Neuronal stem cell (in vitro differentiated cells): ENCODE measurements around the gene ZNF276.

ENCODE experiments used
- DNase-seq: peaks from one replicate; pipeline ENCODE4 v3.0.0-alpha.2; 2013; ENCODE audit warnings: low spot score
- H2AFZ ChIP-seq: one replicate; pipeline ENCODE4 v1.6.1; 2013; ENCODE audit warnings: mild to moderate bottlenecking, low read length, inconsistent platforms
- H2AK5ac ChIP-seq: 2 replicates; pipeline ENCODE4 v1.6.1; 2013; ENCODE audit warnings: low read depth, mild to moderate bottlenecking, inconsistent platforms, low read length, moderate library complexity, mixed read lengths
- H2BK120ac ChIP-seq: 2 replicates; pipeline ENCODE4 v1.6.1; 2013; ENCODE audit warnings: low read depth, mild to moderate bottlenecking, inconsistent platforms, low read length, moderate library complexity, mixed read lengths
- H2BK12ac ChIP-seq: one replicate; pipeline ENCODE4 v1.6.1; 2013; ENCODE audit warnings: low read length, inconsistent platforms
- H2BK15ac ChIP-seq: 2 replicates; pipeline ENCODE4 v1.6.1; 2013; ENCODE audit warnings: mild to moderate bottlenecking, low read length, inconsistent platforms, mixed read lengths
- H2BK5ac ChIP-seq: one replicate; pipeline ENCODE4 v1.6.1; 2013; ENCODE audit warnings: inconsistent platforms, mild to moderate bottlenecking, low read length, moderate library complexity
- H3K14ac ChIP-seq: one replicate; pipeline ENCODE4 v1.6.1; 2013; ENCODE audit warnings: low read length, inconsistent platforms
- H3K18ac ChIP-seq: 2 replicates; pipeline ENCODE4 v1.6.1; 2013; ENCODE audit warnings: low read length, inconsistent platforms
- H3K23ac ChIP-seq: 2 replicates; pipeline ENCODE4 v1.6.1; 2013; ENCODE audit warnings: low read depth, mild to moderate bottlenecking, mixed read lengths, low read length, inconsistent platforms; ENCODE audit not compliant: poor library complexity
- H3K27ac ChIP-seq: replicated peaks from 3 replicates; pipeline ENCODE4 v1.5.1; 2013; ENCODE audit warnings: low read length, inconsistent platforms
- H3K27me3 ChIP-seq, 3 experiments: 2 replicates each; pipeline ENCODE4 v1.6.1; 2013; ENCODE audit warnings: low read length in 3 of 3, mild to moderate bottlenecking in 2 of 3, inconsistent platforms in 1 of 3, low read depth in 1 of 3, mixed read lengths in 1 of 3, moderate library complexity in 1 of 3; ENCODE audit not compliant: control insufficient read depth in 3 of 3, insufficient read depth in 3 of 3
- H3K36me3 ChIP-seq, 2 donors: replicated peaks in 1 of 2; 2 replicates each; pipeline ENCODE4 v1.6.1; 2013; ENCODE audit warnings: low read length in 2 of 2; ENCODE audit not compliant: control insufficient read depth in 2 of 2, insufficient read depth in 2 of 2
- H3K4ac ChIP-seq: 2 replicates; pipeline ENCODE4 v1.6.1; 2013; ENCODE audit warnings: inconsistent platforms, mild to moderate bottlenecking, low read length, moderate library complexity
- H3K4me1 ChIP-seq, 2 donors: 1 replicate in 1 of 2; 2 replicates in 1 of 2; pipeline ENCODE4 v1.6.1; 2013; ENCODE audit warnings: low read length in 2 of 2, low read depth in 1 of 2; ENCODE audit not compliant: control insufficient read depth in 2 of 2, insufficient read depth in 1 of 2
- H3K4me2 ChIP-seq: one replicate; pipeline ENCODE4 v1.6.1; 2013; ENCODE audit warnings: mild to moderate bottlenecking, low read length, inconsistent platforms; ENCODE audit not compliant: insufficient read depth, poor library complexity, severe bottlenecking
- H3K4me3 ChIP-seq, 2 donors: 2 replicates each; pipeline ENCODE4 v1.5.1; 2013; ENCODE audit warnings: low read length in 2 of 2, mild to moderate bottlenecking in 2 of 2, inconsistent platforms in 1 of 2, moderate library complexity in 1 of 2
- H3K79me1 ChIP-seq: one replicate; pipeline ENCODE4 v1.6.1; 2013; ENCODE audit warnings: low read depth, mild to moderate bottlenecking, inconsistent platforms, low read length, moderate library complexity
- H3K9ac ChIP-seq: one replicate; pipeline ENCODE4 v1.6.1; 2013; ENCODE audit warnings: mild to moderate bottlenecking, low read depth, low read length, inconsistent platforms; ENCODE audit not compliant: poor library complexity
- H3K9me3 ChIP-seq, 2 donors: replicated peaks in 1 of 2; 2 replicates each; pipeline versions ENCODE3 to v1.6.1; 2013; ENCODE audit warnings: low read length in 2 of 2, mild to moderate bottlenecking in 2 of 2, inconsistent platforms in 1 of 2, low read depth in 1 of 2, mixed read lengths in 1 of 2, moderate library complexity in 1 of 2; ENCODE audit not compliant: control insufficient read depth in 2 of 2, insufficient read depth in 1 of 2
- H4K8ac ChIP-seq: one replicate; pipeline ENCODE4 v1.6.1; 2013; ENCODE audit warnings: low read depth, mild to moderate bottlenecking, inconsistent platforms, low read length, moderate library complexity
- H4K91ac ChIP-seq: one replicate; pipeline ENCODE4 v1.6.1; 2013; ENCODE audit warnings: low read length, low read depth, mild to moderate bottlenecking, inconsistent platforms; ENCODE audit not compliant: poor library complexity
- WGBS, 2 donors: extraction: QIAGEN DNeasy Blood & Tissue Kit; methylation state at CpG; one replicate each; pipeline ENCODE4 v1.1.7; 2013; ENCODE audit warnings: missing lambda C conversion rate in 2 of 2, mixed read lengths in 1 of 2; ENCODE audit not compliant: insufficient read length in 2 of 2, insufficient replicate concordance in 1 of 2; ENCODE audit errors: extremely low coverage in 2 of 2; 5-methylcytosine and 5-hydroxymethylcytosine counted together

ZNF276 gene

DNA sequence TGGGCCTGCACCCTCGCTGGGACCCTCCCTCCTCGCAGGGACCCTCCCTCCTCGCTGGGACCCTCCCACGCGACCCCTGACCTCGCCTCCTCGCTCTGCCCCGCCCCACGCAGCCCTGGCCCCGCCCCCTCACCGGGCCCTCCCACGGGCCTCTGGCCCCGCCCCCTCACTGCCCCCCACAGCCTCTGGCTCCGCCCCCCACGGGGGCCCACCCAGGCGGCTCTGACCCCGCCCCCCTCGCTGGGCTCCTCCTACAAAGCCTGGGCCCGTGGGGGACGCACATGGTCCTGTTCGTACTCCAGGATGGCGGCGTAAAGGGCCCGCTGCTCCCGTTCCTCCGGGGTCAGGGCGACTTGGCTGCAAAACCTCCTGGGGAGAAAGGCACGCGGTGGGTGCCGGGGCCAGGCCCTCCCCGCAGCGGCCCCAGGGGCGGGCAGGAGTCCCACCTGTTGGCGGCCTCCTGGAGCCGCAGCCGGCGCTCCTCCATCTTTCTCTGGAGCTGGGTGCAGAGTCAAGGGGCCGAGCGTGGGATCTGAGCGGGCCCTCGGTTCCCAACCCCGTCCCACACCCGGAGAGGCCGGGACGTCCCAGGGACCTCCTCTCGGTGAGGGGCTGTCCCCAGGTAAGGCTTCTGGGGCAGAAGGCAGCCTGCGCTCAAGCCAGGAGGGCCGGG, 9.6 kb upstream of the ZNF276 start:
- peak overlapping the region; percentile 2 for H2BK5ac ChIP-seq
- H3K27ac ChIP-seq = no peak overlapping the region
- H3K4ac ChIP-seq = no peak overlapping the region
- H3K14ac ChIP-seq = peak overlapping the region; percentile 90
- WGBS, 2 donors = no CpG with 5 or more reads among the region's 48 CpGs
- no peak overlapping the region for H4K8ac ChIP-seq
- H2BK120ac ChIP-seq = no peak overlapping the region
- peaks cover 0 to 2% of the 10 kb centered on the region in 2 donors for H3K9me3 ChIP-seq
- H3K4me3 ChIP-seq = peak overlapping the region in 1 of 2 donors; percentile 83
- H2BK12ac ChIP-seq = no peak overlapping the region
- H3K36me3 ChIP-seq = peaks cover 0 to 4% of the 10 kb centered on the region in 2 donors
- H3K18ac ChIP-seq = peak overlapping the region; percentile 96
- H3K9ac ChIP-seq = peak overlapping the region; percentile 88
- H3K4me2 ChIP-seq = peak overlapping the region; percentile 91
- no peak overlapping the region for H2AFZ ChIP-seq
- H2BK15ac ChIP-seq = peak overlapping the region; percentile 81
- H3K27me3 ChIP-seq = no peaks in the 10 kb centered on the region
- no peak overlapping the region for H4K91ac ChIP-seq
- DNase-seq = no peak
- peaks cover 0 to 11% of the 10 kb centered on the region in 2 donors for H3K4me1 ChIP-seq
- H3K23ac ChIP-seq = peak overlapping the region; percentile 85
- H2AK5ac ChIP-seq = peak overlapping the region; percentile 92
- H3K79me1 ChIP-seq = no peaks in the 10 kb centered on the region

DNA sequence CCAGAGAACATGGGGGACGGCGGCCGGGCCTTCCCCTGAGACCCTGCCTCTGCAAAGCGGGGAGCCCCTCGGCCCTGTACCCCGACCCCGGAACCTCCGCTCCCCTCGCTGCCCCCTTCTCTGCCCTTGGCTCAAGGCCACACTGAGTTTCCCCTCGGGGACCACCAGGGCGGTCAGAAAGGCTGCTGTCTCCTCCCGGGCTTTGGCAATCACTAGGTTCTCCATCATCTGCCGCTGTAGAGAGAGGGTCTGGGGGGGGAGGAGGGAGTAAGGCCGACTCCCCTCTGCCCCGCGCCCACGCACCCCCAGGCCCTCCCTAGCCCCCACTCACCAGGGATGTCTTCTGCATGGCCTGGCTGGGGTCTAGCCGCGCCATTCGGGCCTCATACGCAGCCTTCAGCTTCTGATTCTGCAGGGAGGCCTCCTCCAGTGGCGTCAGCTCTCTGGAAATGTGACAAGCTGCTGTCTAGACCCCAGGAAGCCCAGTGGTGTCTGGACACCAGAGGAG, 9.0 kb upstream of the ZNF276 start:
- H2BK120ac ChIP-seq = no peak overlapping the region
- no CpG with 5 or more reads among the region's 22 CpGs for WGBS, 2 donors
- peak overlapping the region; percentile 91 for H3K4me2 ChIP-seq
- H3K27ac ChIP-seq = no peak overlapping the region
- no peak for DNase-seq
- peak overlapping the region; percentile 81 for H2BK15ac ChIP-seq
- H3K79me1 ChIP-seq = no peaks in the 10 kb centered on the region
- H3K9ac ChIP-seq = peak overlapping the region; percentile 88
- peak overlapping the region; percentile 2 for H2BK5ac ChIP-seq
- no peak overlapping the region for H4K91ac ChIP-seq
- peak overlapping the region; percentile 92 for H2AK5ac ChIP-seq
- peaks cover 0 to 4% of the 10 kb centered on the region in 2 donors for H3K36me3 ChIP-seq
- no peak overlapping the region for H4K8ac ChIP-seq
- H3K4me3 ChIP-seq = peak overlapping the region in 1 of 2 donors; percentile 83
- H3K4ac ChIP-seq = no peak overlapping the region
- peak overlapping the region; percentile 96 for H3K18ac ChIP-seq
- peaks cover 0 to 2% of the 10 kb centered on the region in 2 donors for H3K9me3 ChIP-seq
- peak overlapping the region; percentile 85 for H3K23ac ChIP-seq
- peaks cover 0 to 11% of the 10 kb centered on the region in 2 donors for H3K4me1 ChIP-seq
- peak overlapping the region; percentile 90 for H3K14ac ChIP-seq
- no peaks in the 10 kb centered on the region for H3K27me3 ChIP-seq
- H2BK12ac ChIP-seq = no peak overlapping the region
- no peak overlapping the region for H2AFZ ChIP-seq

DNA sequence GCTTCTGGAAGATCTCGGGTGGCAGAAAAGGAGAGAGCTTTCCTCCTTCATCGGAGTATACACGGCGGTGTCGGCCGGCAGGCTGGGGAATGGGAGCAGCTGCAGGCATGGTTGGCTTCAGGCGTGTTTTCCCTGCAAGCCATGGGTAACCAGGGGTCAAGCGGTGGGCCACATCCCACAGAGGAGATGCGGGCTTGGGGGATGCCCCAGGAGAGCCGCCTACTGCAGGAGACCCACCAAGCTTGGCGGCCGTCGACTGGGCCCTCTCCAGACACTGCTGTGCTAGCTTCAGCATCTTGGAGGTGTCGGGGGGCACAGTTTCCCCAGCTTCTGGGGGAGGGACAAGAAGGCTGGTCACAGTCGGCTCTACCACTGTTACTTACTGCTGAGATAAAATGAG, 4.8 kb upstream of the ZNF276 start:
- Histone ChIP-seq H3K36me3 (peaks cover 0 to 4% of the 10 kb centered on the region in 2 donors), H2BK120ac (no peak overlapping the region), H2AFZ (no peak overlapping the region), H2BK12ac (no peak overlapping the region), H3K4me1 (peaks cover 6% of the 10 kb centered on the region in 2 donors), H3K79me1 (no peaks in the 10 kb centered on the region), H3K9me3 (peaks cover 0 to 2% of the 10 kb centered on the region in 2 donors), H3K27me3 (peaks cover 0 to 4% (median 0%) of the 10 kb centered on the region in 3 experiments), H3K9ac (no peak overlapping the region), H4K8ac (no peak overlapping the region), H3K4me2 (no peak overlapping the region), H3K18ac (no peak overlapping the region), H3K23ac (no peak overlapping the region), H2BK5ac (no peak overlapping the region), H2AK5ac (no peak overlapping the region), H3K4ac (no peak overlapping the region), H2BK15ac (no peak overlapping the region), H3K4me3 (no peak overlapping the region), H4K91ac (no peak overlapping the region), H3K27ac (no peak overlapping the region), H3K14ac (peak overlapping the region; percentile 75)
- DNase-seq = no peak
- WGBS, 2 donors = no CpG with 5 or more reads among the region's 15 CpGs

GRCh38 chr16:89716916-89717687, 4.2 kb upstream of the ZNF276 start:
- Histone ChIP-seq H3K23ac (peak overlapping the region; percentile 73), H2BK15ac (no peak overlapping the region), H3K4ac (no peak overlapping the region), H3K36me3 (peaks cover 0 to 4% of the 10 kb centered on the region in 2 donors), H2AFZ (no peak overlapping the region), H4K91ac (no peak overlapping the region), H2AK5ac (no peak overlapping the region), H3K79me1 (no peaks in the 10 kb centered on the region), H3K4me1 (peaks cover 6 to 8% of the 10 kb centered on the region in 2 donors), H3K4me3 (no peak overlapping the region), H3K14ac (no peak overlapping the region), H3K9ac (no peak overlapping the region), H3K27ac (no peak overlapping the region), H3K4me2 (no peak overlapping the region), H3K9me3 (peaks cover 0 to 2% of the 10 kb centered on the region in 2 donors), H2BK120ac (no peak overlapping the region), H3K18ac (no peak overlapping the region), H3K27me3 (peaks cover 0 to 6% (median 0%) of the 10 kb centered on the region in 3 experiments), H2BK5ac (no peak overlapping the region), H4K8ac (peak overlapping the region; percentile 48), H2BK12ac (no peak overlapping the region)
- no CpG with 5 or more reads among the region's 29 CpGs for WGBS, 2 donors
- no peak for DNase-seq
